ENCODE measurements around the gene SLC35F6.
A peak's percentile ranks its signal among the peaks of the same experiment; 100 is the strongest.
"Not testable (repeated sequence)": the region's sequence is repeated elsewhere in the genome, so short reads cannot be mapped to it uniquely, and the experiment has no call there.

SLC35F6 gene

GRCh38 chr2:26758790-26759321 lies 5.2 kb upstream of the SLC35F6 start:
- DNase-seq: no peak

GRCh38 chr2:26759845-26760244 lies 4.2 kb upstream of the SLC35F6 start:
- no peak for DNase-seq

GRCh38 chr2:26760991-26761390 lies 3.1 kb upstream of the SLC35F6 start:
- not testable (repeated sequence) for DNase-seq

- DNase-seq: no peak
These were observed 1.1 kb upstream of the SLC35F6 start for GRCh38 chr2:26763019-26763418.

- no peak for DNase-seq
These were observed 822 bp downstream of the SLC35F6 start for GRCh38 chr2:26764906-26765305.

GRCh38 chr2:26765475-26766200 lies 1.6 kb downstream of the SLC35F6 start:
- no peak for DNase-seq

- no peak for DNase-seq
These were observed 3.0 kb downstream of the SLC35F6 start for GRCh38 chr2:26767129-26767528.

- no peak for DNase-seq
These were observed 3.9 kb downstream of the SLC35F6 start for GRCh38 chr2:26767894-26768487.

GRCh38 chr2:26768759-26769088 lies 4.6 kb downstream of the SLC35F6 start:
- DNase-seq: no peak

GRCh38 chr2:26769089-26769761 lies 5.1 kb downstream of the SLC35F6 start:
- no peak for DNase-seq

- no peak for DNase-seq
These were observed 7.0 kb downstream of the SLC35F6 start for GRCh38 chr2:26770986-26771586.

GRCh38 chr2:26772064-26773001 lies 8.2 kb downstream of the SLC35F6 start:
- no peak for DNase-seq

- no peak for DNase-seq
These were observed 12.2 kb downstream of the SLC35F6 start for GRCh38 chr2:26776195-26776800.

- DNase-seq: no peak
These were observed 14.0 kb downstream of the SLC35F6 start for GRCh38 chr2:26778098-26778497.

GRCh38 chr2:26778507-26778906 lies 14.4 kb downstream of the SLC35F6 start:
- no peak for DNase-seq

GRCh38 chr2:26780203-26780760 lies 16.2 kb downstream of the SLC35F6 start:
- no peak for DNase-seq

- DNase-seq: no peak
These were observed 19.0 kb downstream of the SLC35F6 start for GRCh38 chr2:26782876-26783704.

- DNase-seq: no peak
These were observed 20.6 kb downstream of the SLC35F6 start for GRCh38 chr2:26784570-26785234.

- peak; percentile 91 for DNase-seq
These were observed 21.5 kb downstream of the SLC35F6 start, which contains the start of gene CENPA for GRCh38 chr2:26785431-26786206. TSS of gene CENPA (plus strand) at chr2:26786056. CDS start at chr2:26786197, 141 bp downstream.

Data from stimulated activated CD4-positive, alpha-beta T cell treated with anti-CD3 and anti-CD28 coated beads, Interleukin-12 subunit alpha, Interleukin-12 subunit beta, amount 100 ng/mL, for 4 hours (primary cell).